ENCODE results near the gene PBXIP1.

- peak; percentile 5; the same call in 1 of the 2 replicates for TF ChIP-seq CTCF (conservative IDR thresholded peaks at IDR 0.05; ENCODE audit: low read length)
- TF ChIP-seq EZH2phosphoT487 (IDR thresholded peaks at IDR 0.05; ENCODE audit: borderline replicate concordance, low read depth, low read length): no peak
These were observed 6.4 kb upstream of the PBXIP1 start for GRCh38 chr1:154962156-154962749.

All from OCI-LY7 (cell line).